GM18520 (cell line): Measurements from ENCODE around the gene LRCH1.
"Not testable (repeated sequence)": the region's sequence is repeated elsewhere in the genome, so short reads cannot be mapped to it uniquely, and the experiment has no call there.

Source experiments
- ATAC-seq: cut with Tn5 transposase; IDR thresholded peaks from one replicate; pipeline ENCODE4 v1.9.1; 2021; ENCODE audit not compliant: unreplicated experiment

The LRCH1 gene

GRCh38 chr13:46747031-46747820 is 194.3 kb downstream of the LRCH1 start:
- ATAC-seq, result no peak

GRCh38 chr13:46748300-46748699 is 195.3 kb downstream of the LRCH1 start:
- ATAC-seq, result no peak

- no peak for ATAC-seq
Observed at GRCh38 chr13:46749951-46750350, 197.0 kb downstream of the LRCH1 start.

- ATAC-seq, result peak; percentile 93
Observed at GRCh38 chr13:46751811-46752635, 199.1 kb downstream of the LRCH1 start.

- no peak for ATAC-seq
Observed at GRCh38 chr13:46753137-46753536, 200.2 kb downstream of the LRCH1 start.

- ATAC-seq, result no peak
Observed at GRCh38 chr13:46753917-46754316, 200.9 kb downstream of the LRCH1 start.

- no peak for ATAC-seq
Observed at GRCh38 chr13:46754812-46755211, 201.8 kb downstream of the LRCH1 start.

- not testable (repeated sequence) for ATAC-seq
Observed at GRCh38 chr13:46755508-46755907, 202.5 kb downstream of the LRCH1 start.

- ATAC-seq, result no peak
Observed at GRCh38 chr13:46756977-46757376, 204.0 kb downstream of the LRCH1 start.

- no peak for ATAC-seq
Observed at GRCh38 chr13:46757640-46758039, 204.7 kb downstream of the LRCH1 start.

GRCh38 chr13:46759846-46760245 is 206.9 kb downstream of the LRCH1 start:
- ATAC-seq, result no peak

- ATAC-seq, result no peak
Observed at GRCh38 chr13:46761174-46761573, 208.2 kb downstream of the LRCH1 start.

- ATAC-seq, result no peak
Observed at GRCh38 chr13:46761866-46762265, 208.9 kb downstream of the LRCH1 start.

- not testable (repeated sequence) for ATAC-seq
Observed at GRCh38 chr13:46769925-46770324, 217.0 kb downstream of the LRCH1 start.

GRCh38 chr13:46771693-46772092 is 218.7 kb downstream of the LRCH1 start:
- ATAC-seq, result no peak

- ATAC-seq, result no peak
Observed at GRCh38 chr13:46773541-46773940, 220.6 kb downstream of the LRCH1 start.

GRCh38 chr13:46775385-46776107 is 222.6 kb downstream of the LRCH1 start:
- ATAC-seq, result no peak

GRCh38 chr13:46778095-46778494 is 225.1 kb downstream of the LRCH1 start:
- ATAC-seq, result no peak

- no peak for ATAC-seq
Observed at GRCh38 chr13:46778890-46779289, 225.9 kb downstream of the LRCH1 start.

- ATAC-seq, result no peak
Observed at GRCh38 chr13:46782066-46782465, 229.1 kb downstream of the LRCH1 start.

GRCh38 chr13:46782691-46783090 is 229.7 kb downstream of the LRCH1 start:
- no peak for ATAC-seq
